ENCODE results near the gene ACKR2. TPM values are rescaled to one million over a fixed set of nuclear protein-coding genes. Genes with fewer than 3 reads are reported as not detected.
A peak's percentile ranks its signal among the peaks of the same experiment; 100 is the strongest.

The ACKR2 gene
- total and polyA plus RNA-seq, 2 of the 13 experiments (the other 11 are each of a cell fraction or from before 2014, with no cell fraction given), result 1.1 to 1.9 TPM

GRCh38 chr3:42805141-42805821 lies 4.0 kb upstream of the ACKR2 start (continued):
- 0 out of 2 replicates have a peak, but pooled peaks have one; percentile 49 for TF ChIP-seq U2AF2 (IDR thresholded peaks at IDR 0.05; ENCODE audit: low read depth, low read length)
- peak; percentile 78; the same call in 1 of the 2 replicates for TF ChIP-seq MEF2D (CRISPR knock-in tag; IDR thresholded peaks at IDR 0.05)
- TF ChIP-seq NFAT5 (CRISPR knock-in tag; IDR thresholded peaks at IDR 0.05), result 0 out of 2 replicates have a peak, but pooled peaks have one; percentile 56
- peak; percentile 78; the same call in 1 of the 2 replicates for TF ChIP-seq ZC3H4 (CRISPR knock-in tag; IDR thresholded peaks at IDR 0.05; ENCODE audit: borderline replicate concordance)
- TF ChIP-seq ZNF12 (CRISPR knock-in tag; IDR thresholded peaks at IDR 0.05), result no peak
- TF ChIP-seq ZNF331 (CRISPR knock-in tag; IDR thresholded peaks at IDR 0.05), result peak; percentile 18; the same call in 1 of the 2 replicates
- TF ChIP-seq MAZ (IDR thresholded peaks at IDR 0.05; ENCODE audit: borderline replicate concordance, low read depth, low read length), result no peak
- TF ChIP-seq MAZ (CRISPR knock-in tag; IDR thresholded peaks at IDR 0.05; ENCODE audit: low read depth), result peak; percentile 15; the same call in 1 of the 2 replicates
- no peak for TF ChIP-seq ZNF740 (CRISPR knock-in tag; IDR thresholded peaks at IDR 0.05)
- TF ChIP-seq E2F2 (CRISPR knock-in tag; IDR thresholded peaks at IDR 0.05; ENCODE audit: borderline replicate concordance), result no peak
- no peak for TF ChIP-seq LCORL (IDR thresholded peaks at IDR 0.05)
- TF ChIP-seq LCORL (CRISPR knock-in tag; IDR thresholded peaks at IDR 0.05), result 0 out of 2 replicates have a peak, but pooled peaks have one; percentile 64
- no peak for TF ChIP-seq MYPOP (CRISPR knock-in tag; IDR thresholded peaks at IDR 0.05)
- TF ChIP-seq RELA (CRISPR knock-in tag; IDR thresholded peaks at IDR 0.05), result no peak
- TF ChIP-seq GMEB2 (CRISPR knock-in tag; IDR thresholded peaks at IDR 0.05; ENCODE audit: low read depth), result no peak
- TF ChIP-seq ZNF629 (CRISPR knock-in tag; conservative IDR thresholded peaks at IDR 0.05), result no peak; the same call in 1 of the 2 replicates
- TF ChIP-seq SP5 (CRISPR knock-in tag; IDR thresholded peaks at IDR 0.05; ENCODE audit: borderline replicate concordance, low read depth), result no peak
- TF ChIP-seq SOX13 (IDR thresholded peaks at IDR 0.05), result no peak
- TF ChIP-seq SOX13 (CRISPR knock-in tag; conservative IDR thresholded peaks at IDR 0.05 in 1 of 2, IDR thresholded peaks at IDR 0.05 in 1 of 2), result peak in 1 of 2 experiments; percentile 53; a peak in 1 of 4 replicates
- TF ChIP-seq ZBTB20 (CRISPR knock-in tag; IDR thresholded peaks at IDR 0.05; ENCODE audit: borderline replicate concordance, low read depth), result peak; percentile 79; the same call in 1 of the 2 replicates
- no peak for TF ChIP-seq ISX (CRISPR knock-in tag; conservative IDR thresholded peaks at IDR 0.05)
